GM15510 (cell line): ENCODE measurements around the gene HCK.

Source experiments
- POLR2A ChIP-seq: IDR thresholded peaks from 3 replicates; pipeline ENCODE4 v1.6.1; 2011; ENCODE audit warnings: borderline replicate concordance; ENCODE audit not compliant: insufficient read length; ENCODE audit errors: extremely low read depth

Gene HCK

GRCh38 chr20:32142991-32143390 lies 90.9 kb downstream of the HCK start:
- TF ChIP-seq POLR2A = no peak

- TF ChIP-seq POLR2A = no peak
Measured at GRCh38 chr20:32144898-32145662, 93.0 kb downstream of the HCK start.

GRCh38 chr20:32149566-32150170 lies 97.6 kb downstream of the HCK start:
- TF ChIP-seq POLR2A = no peak

GRCh38 chr20:32150291-32150848 lies 98.3 kb downstream of the HCK start:
- TF ChIP-seq POLR2A = no peak
